Spleen (tissue), 7 donors: ENCODE data around the gene WDR35.

Experiments used
- CTCF ChIP-seq, 11 experiments: fragments of 200-600 bp in 7 of 11; fragments of 450-650 bp in 4 of 11; sonication (generic) in 4 of 11; IDR thresholded peaks in 8 of 11; conservative IDR thresholded peaks in 3 of 11; 1 replicate in 7 of 11; 2 replicates in 4 of 11; pipeline versions ENCODE4 v1.4.0 to v1.8.0; 2016 to 2021; ENCODE audit warnings: antibody characterized with exemption in 11 of 11, inconsistent platforms in 4 of 11, mild to moderate bottlenecking in 1 of 11
- POLR2A ChIP-seq, 3 donors: fragments of 450-650 bp; IDR thresholded peaks; one replicate each; pipeline ENCODE4 v1.5.1; 2017; ENCODE audit warnings: antibody characterized with exemption in 3 of 3, mild to moderate bottlenecking in 1 of 3
- donor health status: DM: no; HTN: no; CAD: no; lungs with moderate emphysema.
- donor health status: DM: no; HTN: no; CAD: no.
- donor health status: DM: no; HTN: no; CAD: no.

DNA sequence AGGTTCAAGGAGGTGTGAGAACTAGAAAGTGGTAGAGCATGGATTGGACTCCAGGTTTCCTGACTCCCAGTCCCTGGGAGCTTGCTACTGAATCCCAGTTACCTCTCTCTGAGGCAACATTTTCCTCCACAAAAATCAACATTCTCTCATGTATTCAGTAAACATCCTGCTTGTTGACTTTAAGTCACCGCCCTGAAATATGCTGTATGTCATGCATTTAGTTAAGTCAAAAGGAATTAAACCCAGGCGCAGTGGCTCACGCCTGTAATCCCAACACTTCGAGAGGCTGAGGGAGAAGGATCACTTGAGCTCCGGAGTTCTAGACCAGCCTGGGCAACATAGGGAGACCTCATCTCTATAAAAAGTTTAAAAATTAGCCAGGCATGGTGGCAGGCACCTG, 18.8 kb upstream of the WDR35 start:
- TF ChIP-seq CTCF (IDR thresholded peaks at IDR 0.05 in 8 of 11, conservative IDR thresholded peaks at IDR 0.05 in 3 of 11) (no peak), POLR2A (IDR thresholded peaks at IDR 0.05) (no peak)
